Esophagus (tissue), 2 donors: ENCODE data around the gene OGFOD1. TPM values are rescaled to one million over a fixed set of nuclear protein-coding genes. Genes with fewer than 3 reads are reported as not detected.
A peak's percentile ranks its signal among the peaks of the same experiment; 100 is the strongest.

Experiments
- H3K27ac ChIP-seq, 2 donors: one replicate each; pipeline ENCODE4 v1.5.1; 2013; ENCODE audit warnings: low read depth in 2 of 2, mild to moderate bottlenecking in 2 of 2, inconsistent platforms in 1 of 2, low read length in 1 of 2, moderate library complexity in 1 of 2
- H3K27me3 ChIP-seq, 2 donors: one replicate each; pipeline ENCODE4 v1.6.1; 2013; ENCODE audit warnings: low read length in 2 of 2, control low read depth in 1 of 2, mild to moderate bottlenecking in 1 of 2; ENCODE audit not compliant: insufficient read depth in 2 of 2, control insufficient read depth in 1 of 2
- H3K36me3 ChIP-seq, 2 donors: one replicate each; pipeline ENCODE4 v1.6.1; 2013; ENCODE audit warnings: low read length in 1 of 2; ENCODE audit not compliant: control insufficient read depth in 2 of 2, insufficient read depth in 2 of 2
- H3K4me1 ChIP-seq, 2 donors: one replicate each; pipeline ENCODE4 v1.6.1; 2013; ENCODE audit warnings: low read length in 1 of 2; ENCODE audit not compliant: control insufficient read depth in 2 of 2, insufficient read depth in 2 of 2
- H3K4me3 ChIP-seq, 2 donors: one replicate each; pipeline ENCODE4 v1.5.1; 2013; ENCODE audit warnings: low read length in 2 of 2, mild to moderate bottlenecking in 2 of 2, low read depth in 1 of 2, moderate library complexity in 1 of 2
- H3K9me3 ChIP-seq, 2 donors: one replicate each; pipeline ENCODE4 v1.6.1; 2013; ENCODE audit warnings: mild to moderate bottlenecking in 2 of 2, low read depth in 1 of 2, low read length in 1 of 2, moderate library complexity in 1 of 2; ENCODE audit not compliant: control insufficient read depth in 2 of 2, insufficient read depth in 1 of 2
- WGBS, 2 donors: extraction: QIAGEN DNeasy Blood & Tissue Kit; methylation state at CpG; one replicate each; pipeline ENCODE4 v1.1.7; 2013; 5-methylcytosine and 5-hydroxymethylcytosine counted together
- polyA plus RNA-seq, 2 donors: library from polyadenylated mRNA; stranded (reverse); fragments of 200-250 nt; gene quantifications; one replicate each; pipeline ENCODE4 v1.2.3, GENCODE V29; 2013
- donor health status: healthy with polysubstance abuse.
- donor health status: Bipolar disorder and iron deficiency.

Gene OGFOD1
- polyA plus RNA-seq, 2 donors: 9.9 to 16.8 TPM

GRCh38 chr16:56425439-56425832 lies 25.9 kb upstream of the OGFOD1 start, which contains the start of gene AMFR:
Gene AMFR (minus strand): TSS chr16:56425545. CDS start chr16:56425327, 218 bp downstream.
- WGBS, 2 donors: 0 to 1% methylated on average over 35 to 57 of the region's 57 CpGs
- H3K27me3 ChIP-seq: no peaks in the 10 kb centered on the region
- H3K4me3 ChIP-seq: peak within 1 kb of the TSS; percentile 72 to 92
- H3K9me3 ChIP-seq: no peaks in the 10 kb centered on the region
- peaks cover 0 to 2% of the 10 kb centered on the region in 2 donors for H3K36me3 ChIP-seq
- peak within 1 kb of the TSS; percentile 86 to 94 for H3K27ac ChIP-seq
- H3K4me1 ChIP-seq: peaks cover 3 to 4% of the 10 kb centered on the region in 2 donors

- peaks cover 3 to 4% of the 10 kb centered on the region in 2 donors for H3K4me1 ChIP-seq
- no peak overlapping the region for H3K4me3 ChIP-seq
- WGBS, 2 donors: 59 to 62% methylated on average over 4 of the region's 4 CpGs
- no peaks in the 10 kb centered on the region for H3K9me3 ChIP-seq
- H3K36me3 ChIP-seq: peaks cover 0 to 2% of the 10 kb centered on the region in 2 donors
- no peaks in the 10 kb centered on the region for H3K27me3 ChIP-seq
- H3K27ac ChIP-seq: peak overlapping the region in 1 of 2 donors; percentile 75
Measured at GRCh38 chr16:56426585-56426984, 24.8 kb upstream of the OGFOD1 start.

GRCh38 chr16:56428091-56428490 lies 23.3 kb upstream of the OGFOD1 start:
- Histone ChIP-seq H3K27ac (peak overlapping the region in 1 of 2 donors; percentile 16), H3K27me3 (no peaks in the 10 kb centered on the region), H3K9me3 (no peaks in the 10 kb centered on the region), H3K36me3 (peaks cover 0 to 2% of the 10 kb centered on the region in 2 donors), H3K4me1 (no peaks in the 10 kb centered on the region), H3K4me3 (no peak overlapping the region)
- 53 to 57% methylated on average over 1 of the region's 1 CpG for WGBS, 2 donors

GRCh38 chr16:56436258-56436657 lies 15.1 kb upstream of the OGFOD1 start:
- Histone ChIP-seq H3K4me1 (no peaks in the 10 kb centered on the region), H3K27me3 (no peaks in the 10 kb centered on the region), H3K27ac (no peak overlapping the region), H3K36me3 (peaks cover 2 to 7% of the 10 kb centered on the region in 2 donors), H3K4me3 (no peak overlapping the region), H3K9me3 (no peaks in the 10 kb centered on the region)

- Histone ChIP-seq H3K27me3 (no peaks in the 10 kb centered on the region), H3K36me3 (peaks cover 2 to 7% of the 10 kb centered on the region in 2 donors), H3K4me1 (no peaks in the 10 kb centered on the region), H3K4me3 (no peak overlapping the region), H3K27ac (no peak overlapping the region), H3K9me3 (no peaks in the 10 kb centered on the region)
- WGBS, 2 donors: 97 to 98% methylated on average over 1 of the region's 1 CpG
Measured at GRCh38 chr16:56438038-56438437, 13.3 kb upstream of the OGFOD1 start.

DNA sequence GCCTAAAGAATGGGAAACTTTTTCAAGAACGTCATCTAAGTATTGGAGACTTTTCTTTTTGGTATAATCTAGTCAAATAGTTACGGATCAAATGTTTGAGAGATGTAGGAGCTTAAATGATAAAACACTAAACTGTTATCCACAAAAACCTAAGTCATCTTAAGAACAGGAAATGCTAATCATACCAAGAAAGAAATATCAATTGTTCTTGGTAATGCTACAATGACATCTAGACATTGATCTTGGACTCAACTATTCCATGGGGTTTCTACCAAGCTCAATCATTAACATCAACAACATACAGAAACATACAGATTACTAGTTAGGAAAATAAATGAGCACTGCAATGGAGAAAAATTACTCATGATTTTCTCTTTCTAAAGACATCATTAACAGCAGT lies 4.1 kb upstream of the OGFOD1 start:
- H3K9me3 ChIP-seq: no peaks in the 10 kb centered on the region
- no peaks in the 10 kb centered on the region for H3K27me3 ChIP-seq
- H3K4me3 ChIP-seq: no peak overlapping the region
- no peak overlapping the region for H3K27ac ChIP-seq
- WGBS, 2 donors: 61 to 75% methylated on average over 2 of the region's 2 CpGs
- H3K36me3 ChIP-seq: peaks cover 0 to 2% of the 10 kb centered on the region in 2 donors
- peaks cover 2 to 4% of the 10 kb centered on the region in 2 donors for H3K4me1 ChIP-seq

- no peak overlapping the region for H3K27ac ChIP-seq
- H3K27me3 ChIP-seq: no peaks in the 10 kb centered on the region
- H3K4me1 ChIP-seq: peaks cover 2 to 7% of the 10 kb centered on the region in 2 donors
- H3K4me3 ChIP-seq: no peak overlapping the region
- no peaks in the 10 kb centered on the region for H3K9me3 ChIP-seq
- peaks cover 0 to 2% of the 10 kb centered on the region in 2 donors for H3K36me3 ChIP-seq
Measured at GRCh38 chr16:56448005-56448404, 3.3 kb upstream of the OGFOD1 start.

DNA sequence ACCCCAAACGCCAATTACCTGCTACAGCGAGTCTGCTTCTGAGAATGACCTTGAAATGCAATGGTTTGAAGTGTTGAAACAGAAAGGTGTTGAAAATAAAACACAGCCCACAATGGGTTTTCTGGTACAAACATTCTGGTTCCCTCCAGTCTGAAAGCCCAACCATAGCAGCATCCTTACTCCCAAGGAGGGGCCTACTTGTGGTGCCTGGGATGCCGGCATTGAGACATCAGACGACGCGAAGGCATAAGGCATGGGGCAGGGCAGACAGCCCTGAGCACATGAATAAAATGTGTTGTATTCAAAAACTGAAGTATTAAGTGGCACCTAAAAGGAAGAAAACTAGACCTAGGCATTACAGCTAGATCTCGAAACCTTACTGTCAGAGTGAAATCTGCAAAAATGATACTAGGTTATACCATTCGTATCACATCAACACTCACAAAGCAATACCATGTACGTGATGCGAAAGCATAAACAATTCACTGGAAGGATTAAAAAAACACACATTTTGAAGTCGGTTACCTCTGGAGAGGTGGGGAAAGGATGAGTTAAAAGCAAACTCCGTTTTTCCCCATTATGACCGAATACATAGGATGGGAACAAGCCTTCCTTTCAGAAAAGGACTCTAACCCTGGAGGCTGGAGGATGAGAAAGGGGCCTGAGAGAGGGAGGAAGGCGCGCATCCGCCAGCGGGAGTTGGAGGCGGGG lies 924 bp upstream of the OGFOD1 start:
- Histone ChIP-seq H3K9me3 (no peaks in the 10 kb centered on the region), H3K27ac (peak overlapping the region; percentile 86 to 91), H3K4me3 (peak overlapping the region; percentile 94 to 98), H3K36me3 (peaks cover 0 to 7% of the 10 kb centered on the region in 2 donors), H3K4me1 (peaks cover 2 to 7% of the 10 kb centered on the region in 2 donors), H3K27me3 (no peaks in the 10 kb centered on the region)
- 5 to 6% methylated on average over 18 of the region's 18 CpGs for WGBS, 2 donors

DNA sequence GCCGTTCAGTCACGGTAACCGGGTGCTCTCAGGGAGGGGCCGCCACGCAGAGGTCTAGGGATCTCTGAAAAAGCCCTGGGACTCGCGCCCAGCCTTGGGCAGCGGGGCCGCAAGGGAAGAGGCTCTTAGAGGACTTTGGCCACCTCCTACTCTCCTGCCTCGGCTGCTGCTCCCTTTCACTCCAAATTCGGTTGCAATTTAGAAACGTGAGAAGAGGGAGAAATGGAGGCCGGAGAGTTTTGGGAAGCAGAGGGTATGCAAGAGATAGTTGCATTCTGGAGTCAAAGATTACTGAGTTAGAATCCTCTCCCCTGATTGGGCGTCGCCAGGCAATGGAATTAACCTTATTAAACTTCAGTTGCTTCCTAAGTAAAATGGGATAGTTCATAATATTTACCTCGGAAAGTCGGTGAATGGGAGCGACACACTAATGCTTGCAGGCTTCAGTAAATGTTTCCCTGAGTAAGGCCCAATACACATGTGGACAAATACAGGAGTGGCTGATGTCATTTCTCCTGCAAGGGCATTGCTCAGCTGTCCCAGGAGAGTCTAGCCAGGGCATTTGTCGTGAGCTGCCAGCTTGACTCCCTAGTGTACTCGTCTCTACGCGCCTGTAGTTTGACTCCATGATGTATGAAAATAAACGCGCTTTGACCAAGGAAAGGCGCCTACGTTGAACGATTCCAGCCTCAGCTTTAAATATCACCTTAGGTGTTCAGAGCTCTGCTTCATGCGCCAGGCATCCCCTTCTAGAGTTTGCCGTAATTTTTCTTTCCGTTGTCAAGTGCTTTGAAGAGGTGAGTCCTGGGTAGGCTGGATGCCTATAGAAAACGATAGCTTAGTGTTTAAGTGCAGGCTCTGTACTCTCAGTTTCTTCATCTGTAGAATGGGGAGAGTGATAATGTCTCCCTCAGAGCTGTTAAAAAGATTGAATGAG lies 667 bp downstream of the OGFOD1 start:
- Histone ChIP-seq H3K4me1 (peaks cover 2 to 7% of the 10 kb centered on the region in 2 donors), H3K27ac (peak overlapping the region; percentile 85 to 95), H3K9me3 (no peaks in the 10 kb centered on the region), H3K4me3 (peak overlapping the region; percentile 94 to 98), H3K36me3 (peaks cover 5 to 6% of the 10 kb centered on the region in 2 donors), H3K27me3 (no peaks in the 10 kb centered on the region)
- WGBS, 2 donors: 5 to 6% methylated on average over 31 of the region's 31 CpGs
